SU-DHL-6 (cell line): ENCODE results near the gene RAD51B.

Experiments
- H2AFZ ChIP-seq: fragments of 200-600 bp; sonication (generic); 2 replicates; pipeline ENCODE4 v1.6.1; 2014; ENCODE audit warnings: low read depth, mild to moderate bottlenecking, moderate library complexity, mixed read lengths, antibody characterized with exemption, low read length; ENCODE audit not compliant: severe bottlenecking
- H3F3A ChIP-seq: fragments of 200-600 bp; shearing (Covaris generic); 2 replicates; pipeline ENCODE4 v1.6.0; 2016; ENCODE audit warnings: antibody characterized with exemption, mild to moderate bottlenecking; ENCODE audit not compliant: insufficient read depth
- H3K27ac ChIP-seq: fragments of 200-600 bp; sonication (generic); 2 replicates; pipeline ENCODE4 v1.5.1; 2016; ENCODE audit warnings: low read depth, mild to moderate bottlenecking, low read length, moderate library complexity, mixed read lengths
- H3K27me3 ChIP-seq: fragments of 200-600 bp; sonication (generic), shearing (Covaris generic); 2 replicates; pipeline ENCODE4 v1.6.0; 2014; ENCODE audit warnings: mild to moderate bottlenecking, low read length
- H3K36me3 ChIP-seq: fragments of 200-600 bp; sonication (generic); 2 replicates; pipeline ENCODE4 v1.6.1; 2014; ENCODE audit warnings: mild to moderate bottlenecking, low read length, mixed read lengths
- H3K4me2 ChIP-seq: fragments of 300-600, 200-600 bp; shearing (Covaris generic), sonication (generic); 2 replicates; pipeline ENCODE4 v1.6.0; 2014; ENCODE audit warnings: low read length, low read depth, mild to moderate bottlenecking; ENCODE audit not compliant: poor library complexity, severe bottlenecking
- H3K4me3 ChIP-seq: fragments of 200-600 bp; sonication (generic); 2 replicates; pipeline ENCODE4 v1.5.1; 2014; ENCODE audit warnings: antibody characterized with exemption, low read length, mild to moderate bottlenecking, mixed read lengths; ENCODE audit not compliant: insufficient read depth, poor library complexity, severe bottlenecking
- H3K79me2 ChIP-seq: fragments of 200-600 bp; sonication (generic); 2 replicates; pipeline ENCODE4 v1.6.1; 2014; ENCODE audit warnings: mild to moderate bottlenecking, low read length, moderate library complexity; ENCODE audit not compliant: insufficient read depth
- H3K9ac ChIP-seq: fragments of 200-600 bp; sonication (generic); 2 replicates; pipeline ENCODE4 v1.7.0; 2014; ENCODE audit warnings: mild to moderate bottlenecking, low read length
- H3K9me2 ChIP-seq: fragments of 200-600 bp; sonication (generic); replicated peaks from 2 replicates; pipeline ENCODE4 v1.6.1; 2014; ENCODE audit warnings: low read length; ENCODE audit not compliant: insufficient read depth
- H3K9me3 ChIP-seq: fragments of 200-600 bp; sonication (generic); 2 replicates; pipeline ENCODE4 v1.6.1; 2014; ENCODE audit warnings: low read length, mixed read lengths; ENCODE audit not compliant: insufficient read depth
- H4K20me1 ChIP-seq: fragments of 200-600 bp; sonication (generic); 2 replicates; pipeline ENCODE4 v1.6.1; 2014; ENCODE audit warnings: low read depth, mild to moderate bottlenecking, antibody characterized with exemption, low read length, moderate library complexity, mixed read lengths
- EZH2phosphoT487 ChIP-seq: fragments of 200-600 bp; sonication (generic), shearing (Covaris generic); conservative IDR thresholded peaks from 2 replicates; pipeline ENCODE4 v1.6.1; 2018; ENCODE audit warnings: mild to moderate bottlenecking, antibody characterized with exemption, low read length, moderate library complexity, mixed read lengths
- TF ChIP-seq, protein P1 (sequence below): fragments of 200-600 bp; sonication (generic); IDR thresholded peaks from one replicate; pipeline ENCODE4 v1.5.1; 2017; ENCODE audit warnings: antibody characterized with exemption, mild to moderate bottlenecking, low read length, moderate library complexity; ENCODE audit not compliant: insufficient read depth, poor library complexity, severe bottlenecking

The RAD51B gene

DNA sequence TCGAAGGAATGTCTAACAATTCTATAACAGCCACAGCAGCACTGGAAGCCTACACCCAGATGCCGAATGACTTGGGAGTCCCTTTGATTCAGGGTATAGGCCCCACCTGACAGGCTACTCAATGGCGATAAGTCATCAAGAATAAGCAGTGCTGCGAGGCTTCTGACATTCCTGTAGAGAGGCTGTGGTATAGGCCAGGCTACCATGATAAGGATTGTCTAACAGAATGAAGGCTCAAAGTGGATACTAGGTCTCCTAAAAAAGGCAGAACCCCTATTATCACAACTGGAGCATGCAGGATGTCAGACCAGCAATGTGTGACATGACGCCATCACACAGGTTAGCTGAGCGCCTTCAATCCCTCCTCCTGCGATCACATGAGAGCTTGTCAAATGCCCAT is 920.1 kb downstream of the RAD51B start:
- H3K36me3 ChIP-seq = no peaks in the 10 kb centered on the region
- no peak overlapping the region for H3K4me2 ChIP-seq
- no peak overlapping the region for H3K9ac ChIP-seq
- H4K20me1 ChIP-seq = no peaks in the 10 kb centered on the region
- no peaks in the 10 kb centered on the region for H3K9me2 ChIP-seq
- no peaks in the 10 kb centered on the region for H3K9me3 ChIP-seq
- H3K27ac ChIP-seq = no peak overlapping the region
- H3F3A ChIP-seq = peaks cover 10% of the 10 kb centered on the region; the same call in 1 of the 2 replicates
- no peak overlapping the region for H2AFZ ChIP-seq
- no peaks in the 10 kb centered on the region for H3K79me2 ChIP-seq
- H3K27me3 ChIP-seq = no peaks in the 10 kb centered on the region
- no peak overlapping the region for H3K4me3 ChIP-seq
- no peak for TF ChIP-seq EZH2phosphoT487
- TF ChIP-seq, protein P1, sequence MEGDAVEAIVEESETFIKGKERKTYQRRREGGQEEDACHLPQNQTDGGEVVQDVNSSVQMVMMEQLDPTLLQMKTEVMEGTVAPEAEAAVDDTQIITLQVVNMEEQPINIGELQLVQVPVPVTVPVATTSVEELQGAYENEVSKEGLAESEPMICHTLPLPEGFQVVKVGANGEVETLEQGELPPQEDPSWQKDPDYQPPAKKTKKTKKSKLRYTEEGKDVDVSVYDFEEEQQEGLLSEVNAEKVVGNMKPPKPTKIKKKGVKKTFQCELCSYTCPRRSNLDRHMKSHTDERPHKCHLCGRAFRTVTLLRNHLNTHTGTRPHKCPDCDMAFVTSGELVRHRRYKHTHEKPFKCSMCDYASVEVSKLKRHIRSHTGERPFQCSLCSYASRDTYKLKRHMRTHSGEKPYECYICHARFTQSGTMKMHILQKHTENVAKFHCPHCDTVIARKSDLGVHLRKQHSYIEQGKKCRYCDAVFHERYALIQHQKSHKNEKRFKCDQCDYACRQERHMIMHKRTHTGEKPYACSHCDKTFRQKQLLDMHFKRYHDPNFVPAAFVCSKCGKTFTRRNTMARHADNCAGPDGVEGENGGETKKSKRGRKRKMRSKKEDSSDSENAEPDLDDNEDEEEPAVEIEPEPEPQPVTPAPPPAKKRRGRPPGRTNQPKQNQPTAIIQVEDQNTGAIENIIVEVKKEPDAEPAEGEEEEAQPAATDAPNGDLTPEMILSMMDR = no peak

DNA sequence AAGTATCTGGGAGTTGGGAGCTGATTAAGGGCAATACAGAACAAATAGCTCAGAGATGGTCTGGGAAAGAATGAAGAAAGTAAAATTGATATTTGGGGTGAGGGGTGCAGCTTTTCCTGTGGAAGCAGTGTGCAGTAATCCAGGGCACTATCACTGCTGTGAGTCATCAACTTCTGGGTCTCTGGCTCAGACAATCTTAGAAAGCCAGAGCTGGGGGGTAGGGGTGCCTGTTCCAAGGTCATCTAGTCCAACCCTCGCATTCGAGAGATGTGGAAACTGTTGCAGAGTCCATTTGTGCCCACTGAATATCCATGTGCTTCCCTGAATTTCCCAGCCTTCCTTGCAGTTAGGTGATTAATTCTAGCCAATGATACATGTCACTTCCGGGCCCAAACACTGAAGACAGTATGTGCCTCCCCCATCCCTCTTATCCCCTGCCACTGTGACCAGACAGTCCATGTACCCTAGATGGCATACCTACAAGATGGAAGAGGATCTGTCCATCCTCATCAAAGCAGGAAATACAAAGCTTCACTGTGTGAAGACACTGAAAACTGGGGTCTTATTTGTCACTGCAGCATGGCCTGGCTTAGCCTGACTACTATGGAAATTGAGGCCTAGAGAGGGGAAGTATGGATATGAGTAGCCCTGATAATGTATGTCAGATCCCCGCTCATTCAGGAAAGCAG is 921.4 kb downstream of the RAD51B start:
- peaks cover 10% of the 10 kb centered on the region; the same call in 1 of the 2 replicates for H3F3A ChIP-seq
- no peak overlapping the region for H2AFZ ChIP-seq
- H3K9ac ChIP-seq = no peak overlapping the region
- H3K27me3 ChIP-seq = no peaks in the 10 kb centered on the region
- peak overlapping the region; percentile 18 for H3K4me2 ChIP-seq
- H3K27ac ChIP-seq = no peak overlapping the region
- no peaks in the 10 kb centered on the region for H3K79me2 ChIP-seq
- H3K4me3 ChIP-seq = no peak overlapping the region
- TF ChIP-seq EZH2phosphoT487 = no peak
- TF ChIP-seq, protein P1 = no peak
- no peaks in the 10 kb centered on the region for H3K9me2 ChIP-seq
- no peaks in the 10 kb centered on the region for H4K20me1 ChIP-seq
- no peaks in the 10 kb centered on the region for H3K36me3 ChIP-seq
- H3K9me3 ChIP-seq = no peaks in the 10 kb centered on the region

DNA sequence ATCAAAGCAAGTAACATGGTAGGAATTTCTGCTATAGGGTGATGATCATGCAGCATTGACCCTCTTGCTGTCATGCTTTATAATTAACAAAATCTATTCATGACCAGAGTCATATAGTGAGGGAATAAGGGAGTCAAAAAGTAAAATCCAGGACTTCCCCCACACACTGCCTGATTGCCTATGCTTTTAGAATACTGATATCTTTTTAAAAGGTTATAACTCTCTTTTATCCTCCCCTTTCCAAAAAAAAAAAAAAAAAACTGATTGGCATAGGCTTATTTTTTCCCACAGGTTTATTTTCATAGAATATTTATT is 921.9 kb downstream of the RAD51B start:
- no peaks in the 10 kb centered on the region for H3K36me3 ChIP-seq
- H4K20me1 ChIP-seq = no peaks in the 10 kb centered on the region
- no peaks in the 10 kb centered on the region for H3K79me2 ChIP-seq
- H3K27me3 ChIP-seq = no peaks in the 10 kb centered on the region
- H3K27ac ChIP-seq = no peak overlapping the region
- TF ChIP-seq, protein P1 = no peak
- TF ChIP-seq EZH2phosphoT487 = no peak
- no peak overlapping the region for H3K9ac ChIP-seq
- no peak overlapping the region for H2AFZ ChIP-seq
- no peaks in the 10 kb centered on the region for H3K9me2 ChIP-seq
- H3K4me2 ChIP-seq = peak overlapping the region; percentile 18
- H3F3A ChIP-seq = peaks cover 10% of the 10 kb centered on the region; the same call in 1 of the 2 replicates
- H3K4me3 ChIP-seq = no peak overlapping the region
- no peaks in the 10 kb centered on the region for H3K9me3 ChIP-seq
